Measurements from ENCODE around the gene TRIM52.
"Not testable (repeated sequence)": the region's sequence is repeated elsewhere in the genome, so short reads cannot be mapped to it uniquely, and the experiment has no call there.

The TRIM52 gene

GRCh38 chr5:181219262-181220177, 41.4 kb downstream of the TRIM52 start:
- no peak for DNase-seq (ENCODE audit: low spot score)
- TF ChIP-seq CTCF (IDR thresholded peaks at IDR 0.05; ENCODE audit: extremely low read depth, missing control alignments), result no peak

- TF ChIP-seq CTCF (IDR thresholded peaks at IDR 0.05; ENCODE audit: extremely low read depth, missing control alignments), result no peak
- no peak for DNase-seq (ENCODE audit: low spot score)
These were observed 42.2 kb downstream of the TRIM52 start for GRCh38 chr5:181218795-181219124.

GRCh38 chr5:181217803-181218062, 43.2 kb downstream of the TRIM52 start:
- no peak for DNase-seq (ENCODE audit: low spot score)
- TF ChIP-seq CTCF (IDR thresholded peaks at IDR 0.05; ENCODE audit: extremely low read depth, missing control alignments), result no peak

- no peak for TF ChIP-seq CTCF (IDR thresholded peaks at IDR 0.05; ENCODE audit: extremely low read depth, missing control alignments)
- peak; percentile 46 for DNase-seq (ENCODE audit: low spot score)
These were observed 43.7 kb downstream of the TRIM52 start for GRCh38 chr5:181217111-181217802.

GRCh38 chr5:181215997-181216989, 44.6 kb downstream of the TRIM52 start:
- TF ChIP-seq CTCF (IDR thresholded peaks at IDR 0.05; ENCODE audit: extremely low read depth, missing control alignments), result no peak
- DNase-seq (ENCODE audit: low spot score), result peak; percentile 9

- DNase-seq (ENCODE audit: low spot score), result not testable (repeated sequence)
These were observed 46.7 kb downstream of the TRIM52 start for GRCh38 chr5:181214249-181214648.

GRCh38 chr5:181212934-181213333, 48.0 kb downstream of the TRIM52 start:
- no peak for TF ChIP-seq CTCF (IDR thresholded peaks at IDR 0.05; ENCODE audit: extremely low read depth, missing control alignments)
- no peak for DNase-seq (ENCODE audit: low spot score)
